Adrenal gland (tissue), 5 donors: ENCODE measurements around the gene CEP164.

Source experiments
- CTCF ChIP-seq, 6 experiments: fragments of 450-650 bp in 4 of 6; fragments of 200-600 bp in 2 of 6; sonication (generic) in 1 of 6; IDR thresholded peaks; 1 replicate in 5 of 6; 2 replicates in 1 of 6; pipeline versions ENCODE4 v1.5.1 to v1.8.0; 2016 to 2021; ENCODE audit warnings: antibody characterized with exemption in 6 of 6, mild to moderate bottlenecking in 2 of 6, moderate library complexity in 1 of 6
- POLR2A ChIP-seq, 2 donors: fragments of 450-650 bp; IDR thresholded peaks; one replicate each; pipeline ENCODE4 v1.6.1; 2017; ENCODE audit warnings: antibody characterized with exemption in 2 of 2, mild to moderate bottlenecking in 2 of 2, moderate library complexity in 1 of 2
- donor health status: DM: no; HTN: no; CAD: no.

- TF ChIP-seq CTCF (IDR thresholded peaks at IDR 0.05) (no peak), POLR2A (IDR thresholded peaks at IDR 0.05) (no peak)
Observed at GRCh38 chr11:117366248-117366647, 38.6 kb downstream of the CEP164 start.
